ENCODE measurements around the gene TRAPPC3.

The TRAPPC3 gene

GRCh38 chr1:36094621-36095061 is 54.6 kb downstream of the TRAPPC3 start:
- TF ChIP-seq CTCF (IDR thresholded peaks at IDR 0.05; ENCODE audit: low read depth, low read length): no peak
- no peak overlapping the region for H3K4me3 ChIP-seq (replicated peaks in 1 of 2; ENCODE audit: low read depth in 2 of 2, low read length in 2 of 2)
- DNase-seq (ENCODE audit: low read depth in 2 of 2): no peak

DNA sequence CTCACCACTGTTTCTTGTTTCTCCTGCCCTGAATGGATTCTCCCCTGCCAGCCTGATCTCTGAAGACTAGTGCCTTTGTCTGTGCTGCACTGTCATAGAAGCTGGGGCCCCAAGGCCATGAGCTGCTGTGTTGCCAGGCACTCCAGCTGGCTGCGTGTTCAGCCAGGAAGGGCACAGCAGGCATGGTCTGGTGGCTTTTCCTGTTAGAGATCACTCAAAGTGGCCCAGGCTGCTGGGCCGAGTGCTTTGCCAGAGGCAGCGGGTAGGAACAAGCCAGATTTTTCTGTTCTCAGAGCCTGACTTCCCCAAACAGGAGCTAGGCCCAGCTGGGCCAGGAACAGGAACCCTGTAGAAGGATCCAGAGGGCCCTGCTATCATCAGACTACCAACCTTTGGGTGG is 55.4 kb downstream of the TRAPPC3 start:
- DNase-seq (ENCODE audit: low read depth in 2 of 2): no peak
- no peak overlapping the region for H3K4me3 ChIP-seq (replicated peaks in 1 of 2; ENCODE audit: low read depth in 2 of 2, low read length in 2 of 2)
- no peak for TF ChIP-seq CTCF (IDR thresholded peaks at IDR 0.05; ENCODE audit: low read depth, low read length)

GRCh38 chr1:36093226-36093625 is 56.1 kb downstream of the TRAPPC3 start:
- no peak for TF ChIP-seq CTCF (IDR thresholded peaks at IDR 0.05; ENCODE audit: low read depth, low read length)
- DNase-seq (ENCODE audit: low read depth in 2 of 2): no peak
- no peak overlapping the region for H3K4me3 ChIP-seq (replicated peaks in 1 of 2; ENCODE audit: low read depth in 2 of 2, low read length in 2 of 2)

- DNase-seq (ENCODE audit: low read depth in 2 of 2): no peak
- no peak for TF ChIP-seq CTCF (IDR thresholded peaks at IDR 0.05; ENCODE audit: low read depth, low read length)
- no peak overlapping the region for H3K4me3 ChIP-seq (replicated peaks in 1 of 2; ENCODE audit: low read depth in 2 of 2, low read length in 2 of 2)
Observed at GRCh38 chr1:36092798-36093185, 56.5 kb downstream of the TRAPPC3 start.

DNA sequence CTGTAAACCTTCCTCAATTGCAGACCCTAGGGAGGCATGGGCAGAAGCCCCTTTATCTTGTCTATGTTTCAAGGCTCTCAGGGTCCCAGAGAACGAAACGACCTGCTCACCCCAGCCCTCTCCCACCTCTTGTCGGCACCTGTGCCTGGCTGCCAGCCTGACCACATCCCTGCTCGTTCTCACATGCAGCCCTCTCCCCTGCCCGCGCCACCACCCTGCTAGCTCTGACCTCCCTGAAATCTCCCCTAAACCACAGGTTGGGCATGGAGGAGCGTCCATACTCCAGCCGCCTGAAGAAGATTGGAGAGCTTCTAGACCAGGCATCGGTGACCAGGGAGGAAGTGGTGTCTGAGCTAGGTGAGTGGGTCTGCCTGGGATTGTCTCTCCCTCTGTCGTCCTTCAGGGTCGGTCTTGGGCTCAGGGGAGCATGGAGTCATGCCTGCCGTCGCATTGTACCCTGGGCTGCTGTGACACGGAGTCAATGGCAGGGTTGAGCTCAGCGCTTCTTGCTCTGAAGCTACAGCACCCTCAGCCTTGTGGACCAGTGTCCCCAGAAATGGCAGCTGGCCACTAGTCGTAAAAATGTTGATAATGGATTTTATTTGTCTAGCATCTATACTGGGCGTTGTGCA is 57.0 kb downstream of the TRAPPC3 start:
- TF ChIP-seq CTCF (IDR thresholded peaks at IDR 0.05; ENCODE audit: low read depth, low read length): no peak
- no peak for DNase-seq (ENCODE audit: low read depth in 2 of 2)
- H3K4me3 ChIP-seq (replicated peaks in 1 of 2; ENCODE audit: low read depth in 2 of 2, low read length in 2 of 2): no peak overlapping the region

- TF ChIP-seq CTCF (IDR thresholded peaks at IDR 0.05; ENCODE audit: low read depth, low read length): no peak
- no peak overlapping the region for H3K4me3 ChIP-seq (replicated peaks in 1 of 2; ENCODE audit: low read depth in 2 of 2, low read length in 2 of 2)
- DNase-seq (ENCODE audit: low read depth in 2 of 2): no peak
Observed at GRCh38 chr1:36091698-36092097, 57.6 kb downstream of the TRAPPC3 start.

- no peak overlapping the region for H3K4me3 ChIP-seq (replicated peaks in 1 of 2; ENCODE audit: low read depth in 2 of 2, low read length in 2 of 2)
- TF ChIP-seq CTCF (IDR thresholded peaks at IDR 0.05; ENCODE audit: low read depth, low read length): no peak
- no peak for DNase-seq (ENCODE audit: low read depth in 2 of 2)
Observed at GRCh38 chr1:36091141-36091540, 58.1 kb downstream of the TRAPPC3 start.
